Measurements from ENCODE around the gene RPS8.

RPS8 gene

DNA sequence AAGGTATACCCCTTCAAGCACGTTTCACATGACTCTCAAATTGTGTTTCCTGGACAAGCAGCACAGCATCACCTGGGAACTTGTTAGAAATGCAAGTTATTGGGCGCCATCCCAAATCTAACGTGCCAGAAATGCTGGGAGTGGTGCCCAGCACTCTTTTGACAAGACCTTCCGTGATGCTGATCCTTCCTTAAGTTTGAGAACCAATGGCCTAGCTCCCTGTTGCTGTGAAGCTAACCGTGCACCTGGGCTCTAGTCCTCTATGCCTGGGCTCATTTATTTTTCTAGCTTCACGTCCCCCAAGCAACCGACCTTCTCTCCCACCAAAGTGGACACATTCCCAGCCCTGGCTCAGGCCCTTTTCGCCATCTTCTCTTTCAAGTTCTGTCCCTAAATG, 8.4 kb downstream of the RPS8 start:
- WGBS, result 62% methylated on average over 8 of the region's 8 CpGs
- Histone ChIP-seq H3K4me3 (ENCODE audit: low read length) (peak overlapping the region; percentile 60), H3K4me1 (ENCODE audit: insufficient read depth, low read length) (peaks cover 26% of the 10 kb centered on the region), H3K27ac (ENCODE audit: low read depth, low read length) (no peak overlapping the region), H3K9me3 (ENCODE audit: insufficient read depth, low read depth, low read length) (no peaks in the 10 kb centered on the region), H3K36me3 (ENCODE audit: insufficient read depth, low read length) (peaks cover 25% of the 10 kb centered on the region), H3K27me3 (ENCODE audit: insufficient read depth, low read length) (peaks cover 11% of the 10 kb centered on the region), H3K9ac (ENCODE audit: low read depth, low read length) (peak overlapping the region; percentile 75)

DNA sequence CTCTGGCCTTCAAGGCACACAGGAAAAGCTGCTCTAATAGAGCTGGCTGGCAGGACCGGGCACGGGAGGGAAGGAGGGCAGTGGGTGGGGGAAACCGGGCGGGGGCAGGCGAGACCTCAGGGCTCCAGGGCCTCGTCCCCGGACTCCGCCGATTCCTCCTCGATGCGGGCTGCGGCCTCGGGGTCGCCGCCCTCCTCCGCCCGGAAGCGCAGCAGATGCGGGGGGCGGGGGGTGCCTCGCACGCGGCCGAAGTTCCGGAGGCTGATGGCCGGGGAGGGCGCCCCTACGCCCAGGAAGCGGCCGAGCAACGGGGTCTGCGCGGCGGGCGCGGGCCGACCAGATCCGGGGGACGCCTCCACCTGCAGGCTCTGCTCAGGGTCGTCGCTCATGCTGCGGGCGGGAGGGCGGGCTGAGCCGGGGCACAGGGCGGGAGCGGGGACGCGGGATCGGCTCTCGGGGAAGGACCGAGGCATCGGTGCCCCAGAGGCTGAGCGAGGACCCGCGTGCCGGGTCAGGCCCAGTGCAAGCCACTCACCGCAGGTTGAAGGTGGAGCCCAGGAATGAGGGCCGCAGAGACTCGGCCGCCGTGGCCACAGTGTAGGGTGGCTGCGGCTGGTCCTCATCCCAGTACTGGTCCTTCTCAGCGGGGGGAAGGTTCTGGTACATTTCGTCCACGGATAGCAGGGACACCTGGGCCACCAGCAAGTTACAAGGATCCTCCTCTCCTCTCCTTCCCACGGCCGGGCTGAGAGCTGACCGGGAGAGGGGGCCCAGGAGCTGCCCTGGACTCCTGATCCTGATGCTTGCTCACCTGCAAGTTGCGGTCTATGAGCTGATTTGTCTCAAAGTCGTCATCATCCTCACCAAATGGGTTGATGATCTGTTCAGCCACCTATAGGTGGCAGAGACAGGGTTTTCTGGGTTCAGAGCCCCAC, 9.0 kb downstream of the RPS8 start:
- Histone ChIP-seq H3K36me3 (ENCODE audit: insufficient read depth, low read length) (peaks cover 18% of the 10 kb centered on the region), H3K4me1 (ENCODE audit: insufficient read depth, low read length) (peaks cover 26% of the 10 kb centered on the region), H3K4me3 (ENCODE audit: low read length) (peak overlapping the region; percentile 60), H3K9ac (ENCODE audit: low read depth, low read length) (peak overlapping the region; percentile 75), H3K27ac (ENCODE audit: low read depth, low read length) (no peak overlapping the region), H3K27me3 (ENCODE audit: insufficient read depth, low read length) (peaks cover 11% of the 10 kb centered on the region), H3K9me3 (ENCODE audit: insufficient read depth, low read depth, low read length) (no peaks in the 10 kb centered on the region)
- 7% methylated on average over 71 of the region's 71 CpGs for WGBS

DNA sequence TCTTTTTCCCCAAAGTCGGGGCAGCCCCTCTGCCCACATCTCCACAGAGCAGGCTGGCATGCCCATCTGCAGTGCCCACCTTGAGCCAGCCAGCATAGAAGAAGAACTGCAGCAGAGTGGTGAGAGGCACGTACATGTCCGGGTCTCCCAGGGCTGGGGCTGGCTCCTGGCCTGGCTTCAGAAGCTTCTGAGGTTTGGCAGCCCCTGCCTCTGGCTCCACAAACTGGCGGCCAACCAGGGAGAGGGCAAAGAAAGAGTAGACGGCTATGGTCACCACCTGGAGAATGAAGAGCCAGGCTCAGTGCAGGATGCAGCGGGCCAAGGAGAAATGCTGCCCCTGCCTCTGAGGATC, 9.7 kb downstream of the RPS8 start:
- Histone ChIP-seq H3K27me3 (ENCODE audit: insufficient read depth, low read length) (peaks cover 11% of the 10 kb centered on the region), H3K9ac (ENCODE audit: low read depth, low read length) (no peak overlapping the region), H3K9me3 (ENCODE audit: insufficient read depth, low read depth, low read length) (no peaks in the 10 kb centered on the region), H3K4me1 (ENCODE audit: insufficient read depth, low read length) (peaks cover 28% of the 10 kb centered on the region), H3K4me3 (ENCODE audit: low read length) (peak overlapping the region; percentile 60), H3K27ac (ENCODE audit: low read depth, low read length) (no peak overlapping the region), H3K36me3 (ENCODE audit: insufficient read depth, low read length) (peaks cover 13% of the 10 kb centered on the region; the same call in 1 of the 2 replicates)
- WGBS, result 89% methylated on average over 6 of the region's 6 CpGs

DNA sequence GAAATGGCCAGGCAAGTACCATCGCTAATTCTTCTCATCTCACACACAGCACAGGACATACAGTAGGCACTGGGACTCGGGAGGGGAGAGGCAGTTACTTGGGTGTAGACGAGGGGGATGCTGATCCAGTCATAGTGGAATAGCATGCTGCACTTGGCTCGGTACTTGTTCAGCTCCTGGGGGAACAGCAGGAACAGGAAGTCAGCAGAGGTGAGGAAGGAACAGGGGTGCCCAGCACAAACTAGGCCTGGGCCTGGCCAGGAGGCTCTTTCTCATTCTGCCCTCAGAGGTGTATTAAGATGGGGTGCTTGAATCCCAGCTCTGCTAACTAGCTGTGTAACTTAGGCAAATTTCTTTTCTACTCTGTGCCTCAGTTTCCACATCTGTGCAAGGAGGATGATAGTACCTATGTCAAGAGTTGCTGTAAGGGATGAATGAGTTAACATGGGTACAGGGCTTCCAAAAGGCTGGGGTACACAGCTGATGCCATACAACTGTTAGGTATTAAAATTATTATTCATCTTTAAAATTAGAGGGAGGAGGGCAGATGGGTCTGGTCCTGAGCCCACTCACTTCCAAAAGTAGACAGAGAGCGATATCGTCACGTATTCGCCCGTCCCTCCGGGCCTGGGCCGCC, 10.3 kb downstream of the RPS8 start:
- peaks cover 11% of the 10 kb centered on the region for H3K27me3 ChIP-seq (ENCODE audit: insufficient read depth, low read length)
- H3K27ac ChIP-seq (ENCODE audit: low read depth, low read length), result no peak overlapping the region
- no peak overlapping the region for H3K9ac ChIP-seq (ENCODE audit: low read depth, low read length)
- H3K4me3 ChIP-seq (ENCODE audit: low read length), result peak overlapping the region; percentile 54
- H3K36me3 ChIP-seq (ENCODE audit: insufficient read depth, low read length), result peaks cover 7% of the 10 kb centered on the region; the same call in 1 of the 2 replicates
- WGBS, result 29% methylated on average over 10 of the region's 11 CpGs
- no peaks in the 10 kb centered on the region for H3K9me3 ChIP-seq (ENCODE audit: insufficient read depth, low read depth, low read length)
- peaks cover 28% of the 10 kb centered on the region for H3K4me1 ChIP-seq (ENCODE audit: insufficient read depth, low read length)

DNA sequence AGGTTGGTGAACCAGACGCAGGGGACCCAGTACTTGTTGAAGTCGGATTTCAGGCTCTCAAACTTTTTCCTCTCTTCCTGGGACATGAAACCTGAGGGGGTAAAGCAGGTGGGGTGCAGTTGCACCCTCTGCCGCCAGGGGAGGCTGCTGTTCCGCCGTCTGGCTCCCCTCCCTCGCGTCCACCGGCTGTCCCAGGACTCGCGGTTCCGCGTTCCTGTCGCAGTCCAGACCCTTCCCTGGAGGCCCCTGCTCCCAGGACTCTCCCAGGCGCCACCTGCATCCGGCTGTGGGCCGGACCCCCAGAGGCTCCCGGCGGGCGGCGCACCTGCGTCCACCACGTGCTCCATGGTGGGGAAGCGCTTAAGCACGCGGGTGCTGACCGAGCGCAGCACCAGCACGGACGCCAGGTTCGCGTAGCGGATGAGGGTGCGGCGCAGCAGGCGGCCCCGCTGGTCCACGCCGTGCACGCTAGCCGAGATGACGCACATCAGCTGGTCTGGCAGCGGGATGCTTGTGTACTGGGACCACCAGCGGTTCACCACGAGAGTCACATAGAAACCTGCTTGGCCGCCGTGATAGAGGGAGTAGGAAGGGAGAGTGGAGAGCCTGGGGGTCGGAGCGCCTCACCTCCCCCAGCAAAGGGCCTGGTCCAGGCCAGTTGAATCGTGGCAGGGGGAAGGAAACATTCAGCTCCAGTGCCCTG, 10.9 kb downstream of the RPS8 start:
- Histone ChIP-seq H3K9me3 (ENCODE audit: insufficient read depth, low read depth, low read length) (no peaks in the 10 kb centered on the region), H3K27me3 (ENCODE audit: insufficient read depth, low read length) (peaks cover 11% of the 10 kb centered on the region), H3K4me3 (ENCODE audit: low read length) (peak overlapping the region; percentile 54), H3K36me3 (ENCODE audit: insufficient read depth, low read length) (peaks cover under 1% of the 10 kb centered on the region; the same call in 1 of the 2 replicates), H3K27ac (ENCODE audit: low read depth, low read length) (no peak overlapping the region), H3K9ac (ENCODE audit: low read depth, low read length) (peak overlapping the region; percentile 63), H3K4me1 (ENCODE audit: insufficient read depth, low read length) (peaks cover 28% of the 10 kb centered on the region)
- 4% methylated on average over 49 of the region's 49 CpGs for WGBS

DNA sequence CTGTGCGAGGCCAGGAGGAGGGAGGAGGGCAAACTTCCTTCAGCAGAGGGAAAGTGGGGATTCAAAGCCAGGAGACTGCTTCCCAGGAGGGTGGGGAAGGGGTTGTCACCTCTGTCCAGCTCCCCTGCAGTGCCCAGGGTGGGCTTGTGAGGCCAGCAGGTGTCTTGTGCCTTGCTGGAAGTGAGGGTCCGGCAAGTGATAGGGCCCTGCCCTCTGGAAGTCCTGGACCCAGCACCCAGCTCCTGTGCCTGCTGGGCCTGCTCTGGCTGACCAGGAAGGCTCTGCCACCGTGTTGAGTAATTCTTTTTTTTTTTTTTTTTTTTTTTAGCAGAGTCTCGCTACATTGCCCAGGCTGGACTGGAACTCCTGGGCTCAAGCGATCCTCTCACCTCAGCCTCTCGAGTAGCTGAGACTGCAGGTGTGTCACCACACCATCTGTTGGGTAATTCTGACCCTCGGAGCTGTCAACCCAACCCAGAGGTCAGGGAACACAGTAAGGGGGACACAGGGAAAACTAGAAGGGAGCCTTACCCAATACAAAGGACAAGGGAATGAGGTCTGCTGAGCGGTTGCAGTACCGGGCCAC, 11.6 kb downstream of the RPS8 start:
- H3K9ac ChIP-seq (ENCODE audit: low read depth, low read length), result peak overlapping the region; percentile 63

DNA sequence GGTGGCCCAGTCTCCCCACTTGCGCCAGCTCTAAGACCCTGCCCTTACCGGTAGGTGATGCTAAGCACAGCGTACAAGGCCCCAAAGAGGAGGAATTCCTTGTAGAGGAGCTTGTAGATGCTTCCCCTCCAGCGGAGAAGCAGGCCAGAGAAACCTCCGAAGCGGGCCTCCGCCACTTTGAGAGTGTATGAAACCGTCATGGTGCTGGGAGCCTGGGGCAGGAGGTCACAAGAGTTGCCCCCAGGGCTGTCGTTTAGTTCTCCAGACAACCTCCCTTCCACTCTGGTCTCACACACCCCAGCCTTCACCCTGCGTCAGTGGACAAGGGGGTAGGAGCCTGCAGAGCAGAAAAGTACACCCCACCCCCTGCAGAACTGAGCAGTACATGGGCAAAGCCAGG, 12.2 kb downstream of the RPS8 start:
- H3K9ac ChIP-seq (ENCODE audit: low read depth, low read length), result no peak overlapping the region
- no peak overlapping the region for H3K27ac ChIP-seq (ENCODE audit: low read depth, low read length)
- no peaks in the 10 kb centered on the region for H3K9me3 ChIP-seq (ENCODE audit: insufficient read depth, low read depth, low read length)
- peaks cover 11% of the 10 kb centered on the region for H3K27me3 ChIP-seq (ENCODE audit: insufficient read depth, low read length)
- peaks cover 28% of the 10 kb centered on the region for H3K4me1 ChIP-seq (ENCODE audit: insufficient read depth, low read length)
- 95% methylated on average over 10 of the region's 10 CpGs for WGBS
- no peaks in the 10 kb centered on the region for H3K36me3 ChIP-seq (ENCODE audit: insufficient read depth, low read length)
- H3K4me3 ChIP-seq (ENCODE audit: low read length), result no peak overlapping the region

More for the DNA sequence above, 11.6 kb downstream of the RPS8 start:
- Histone ChIP-seq H3K27ac (ENCODE audit: low read depth, low read length) (no peak overlapping the region), H3K4me1 (ENCODE audit: insufficient read depth, low read length) (peaks cover 28% of the 10 kb centered on the region), H3K4me3 (ENCODE audit: low read length) (peak overlapping the region; percentile 54; the same call in 1 of the 2 replicates), H3K27me3 (ENCODE audit: insufficient read depth, low read length) (peaks cover 11% of the 10 kb centered on the region), H3K36me3 (ENCODE audit: insufficient read depth, low read length) (no peaks in the 10 kb centered on the region), H3K9me3 (ENCODE audit: insufficient read depth, low read depth, low read length) (no peaks in the 10 kb centered on the region)
- WGBS, result 83% methylated on average over 9 of the region's 9 CpGs

DNA sequence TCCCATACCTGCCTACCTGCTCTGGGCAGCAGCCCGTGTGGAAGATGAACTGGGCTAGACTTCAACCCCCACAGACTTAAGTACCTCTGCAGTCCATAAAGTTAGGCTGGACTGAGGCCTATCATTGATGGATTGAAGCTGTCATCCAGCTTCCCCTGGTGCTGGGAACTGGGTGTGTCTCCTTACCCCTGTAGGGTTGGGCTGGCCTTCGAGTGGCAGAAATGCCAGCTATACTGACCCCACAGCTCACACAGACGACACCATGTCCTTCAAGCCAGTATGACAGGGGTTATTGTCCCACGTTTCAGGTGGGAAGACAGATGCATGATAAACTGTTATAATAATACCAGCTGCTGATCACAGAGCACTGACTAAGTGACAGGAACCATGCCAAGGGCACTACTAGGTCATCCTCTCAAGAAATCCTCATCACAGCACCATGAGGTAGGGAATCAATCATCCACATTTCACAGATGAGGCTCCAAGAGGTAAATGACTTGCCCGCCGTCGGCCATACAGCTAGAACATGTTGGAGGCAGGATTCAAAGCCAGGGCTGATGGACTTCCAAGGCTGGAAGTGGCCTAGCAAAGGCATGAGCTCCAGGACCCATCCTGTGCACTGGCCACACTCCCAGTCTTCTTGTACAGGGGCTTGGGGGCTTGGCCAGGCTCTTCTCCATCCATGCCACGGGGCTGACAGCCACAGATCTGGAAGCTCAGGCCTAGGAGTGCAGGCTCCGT, 12.9 kb downstream of the RPS8 start, which contains the start of gene BEST4:
BEST4 (minus strand) TSS at position 51 of the 741 bp plus-strand sequence. CDS start 465 bp downstream, outside the sequence.
- Histone ChIP-seq H3K27ac (ENCODE audit: low read depth, low read length) (no peak within 1 kb of the TSS), H3K4me3 (ENCODE audit: low read length) (no peak within 1 kb of the TSS)

DNA sequence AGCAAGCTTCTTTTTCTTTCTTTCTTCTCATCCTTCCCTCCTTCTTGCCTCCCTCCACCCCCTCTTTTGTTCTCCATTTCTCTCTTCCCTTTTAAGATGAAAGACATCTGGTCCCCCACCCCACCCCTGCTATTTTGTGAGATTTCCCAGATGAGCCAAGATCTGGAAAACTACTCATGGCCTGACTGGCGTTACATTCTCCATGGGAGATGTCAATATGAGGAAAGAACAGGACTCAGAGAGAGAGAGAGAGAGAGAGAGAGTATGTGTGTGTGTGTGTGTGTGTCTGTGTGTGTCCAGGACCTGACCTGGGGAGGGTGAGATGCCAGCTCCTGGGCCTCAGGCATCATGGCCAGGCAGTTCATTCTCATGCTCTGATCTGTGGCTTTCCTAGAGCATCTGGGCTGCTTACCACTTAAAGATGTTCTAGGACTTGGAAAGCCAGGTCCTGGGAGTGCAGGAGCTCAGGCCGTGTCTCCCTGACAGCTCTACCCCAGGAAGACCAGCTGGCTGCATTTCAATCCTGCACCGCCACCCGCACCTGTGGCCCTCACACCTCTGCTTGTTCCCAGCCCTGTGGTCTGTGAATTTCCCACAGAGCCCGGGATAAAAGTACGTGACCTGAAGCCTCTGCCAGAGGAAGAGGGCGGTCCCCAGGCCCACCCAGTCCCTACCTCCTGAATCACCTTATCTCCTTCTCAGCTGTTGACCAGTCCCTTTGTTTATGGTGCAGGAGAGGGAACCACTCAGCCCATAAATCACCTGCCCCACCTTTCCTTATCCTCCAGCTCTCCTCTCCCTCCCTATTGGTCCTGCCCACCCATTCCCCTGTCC, 15.8 kb downstream of the RPS8 start:
- H3K4me3 ChIP-seq (ENCODE audit: low read length), result no peak overlapping the region
- H3K27me3 ChIP-seq (ENCODE audit: insufficient read depth, low read length), result peaks cover 3% of the 10 kb centered on the region
- H3K9ac ChIP-seq (ENCODE audit: low read depth, low read length), result no peak overlapping the region
- no peaks in the 10 kb centered on the region for H3K36me3 ChIP-seq (ENCODE audit: insufficient read depth, low read length)
- WGBS, result 80% methylated on average over 7 of the region's 7 CpGs
- no peak overlapping the region for H3K27ac ChIP-seq (ENCODE audit: low read depth, low read length)
- H3K9me3 ChIP-seq (ENCODE audit: insufficient read depth, low read depth, low read length), result no peaks in the 10 kb centered on the region
- H3K4me1 ChIP-seq (ENCODE audit: insufficient read depth, low read length), result peaks cover 16% of the 10 kb centered on the region

More for the DNA sequence above, 12.9 kb downstream of the RPS8 start, which contains the start of gene BEST4:
- H3K9me3 ChIP-seq (ENCODE audit: insufficient read depth, low read depth, low read length), result no peaks in the 10 kb centered on the region
- H3K4me1 ChIP-seq (ENCODE audit: insufficient read depth, low read length), result peaks cover 30% of the 10 kb centered on the region
- 92% methylated on average over 9 of the region's 9 CpGs for WGBS
- H3K27me3 ChIP-seq (ENCODE audit: insufficient read depth, low read length), result peaks cover 11% of the 10 kb centered on the region
- no peak within 1 kb of the TSS for H3K9ac ChIP-seq (ENCODE audit: low read depth, low read length)
- no peaks in the 10 kb centered on the region for H3K36me3 ChIP-seq (ENCODE audit: insufficient read depth, low read length)

Data from HUES64 (cell line).